HG03469 (cell line): Measurements from ENCODE around the gene SORL1.
"Not testable (repeated sequence)": the region's sequence is repeated elsewhere in the genome, so short reads cannot be mapped to it uniquely, and the experiment has no call there.

ENCODE experiments used
- ATAC-seq: cut with Tn5 transposase; IDR thresholded peaks from one replicate; pipeline ENCODE4 v1.9.1; 2021; ENCODE audit warnings: mild to moderate bottlenecking, moderate library complexity, moderate number of reproducible peaks; ENCODE audit not compliant: unreplicated experiment

SORL1 gene

GRCh38 chr11:121499405-121499804, 47.3 kb downstream of the SORL1 start:
- no peak for ATAC-seq

DNA sequence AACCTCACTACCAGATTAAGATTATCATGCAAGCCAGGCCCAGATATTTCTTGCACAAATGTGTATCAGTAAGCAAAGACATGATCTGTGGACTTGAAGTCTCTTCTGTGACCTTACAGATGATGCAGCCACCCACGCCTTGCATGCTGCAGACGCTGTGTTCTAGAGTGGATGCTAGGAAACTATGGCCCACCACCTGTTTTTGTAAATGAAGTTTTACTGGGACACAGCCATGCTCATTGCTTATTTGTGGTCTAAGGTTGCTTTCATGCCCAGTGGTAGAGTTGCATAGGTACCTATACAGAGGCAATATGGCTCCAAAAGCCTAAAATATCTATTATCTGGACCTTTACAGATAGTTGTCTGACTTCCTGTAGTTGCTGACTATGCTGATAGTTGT, 48.2 kb downstream of the SORL1 start:
- ATAC-seq, result no peak

DNA sequence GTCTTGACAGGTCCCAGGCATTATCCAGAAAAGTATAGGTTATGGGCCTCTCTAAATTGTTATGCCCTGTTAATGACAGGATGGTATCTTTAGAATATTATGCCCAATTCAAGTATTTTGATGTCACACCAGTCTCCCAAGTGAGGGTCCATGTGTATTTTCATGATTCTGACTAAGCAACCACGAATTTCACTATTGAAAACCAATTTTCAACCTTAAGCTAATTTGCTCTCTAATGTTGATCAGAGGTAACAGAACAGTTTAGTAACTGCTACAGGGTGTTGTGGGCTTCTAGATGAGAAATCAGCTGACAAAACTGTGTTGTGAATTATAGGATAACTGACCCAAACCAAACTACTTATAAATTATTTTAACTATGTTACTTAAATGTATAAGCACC, 48.6 kb downstream of the SORL1 start:
- ATAC-seq, result no peak

- ATAC-seq, result no peak
Observed at GRCh38 chr11:121503051-121503450, 50.9 kb downstream of the SORL1 start.

DNA sequence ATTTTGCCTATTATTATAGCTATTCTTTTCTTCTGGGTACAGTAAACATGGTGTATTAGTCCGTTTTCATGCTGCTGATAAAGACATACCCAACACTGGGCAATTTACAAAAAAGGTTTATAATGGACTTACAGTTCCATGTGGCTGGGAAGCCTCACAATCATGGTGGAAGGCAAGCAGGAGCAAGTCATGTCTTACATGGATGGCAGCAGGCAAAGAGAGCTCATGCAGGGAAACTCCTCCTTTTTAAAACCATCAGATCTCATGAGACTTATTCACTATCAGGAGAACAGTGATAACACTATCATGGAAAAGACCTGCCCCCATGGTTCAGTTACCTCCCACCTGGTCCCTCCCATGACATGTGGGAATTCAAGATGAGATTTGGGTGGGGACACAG, 54.1 kb downstream of the SORL1 start:
- ATAC-seq, result not testable (repeated sequence)

DNA sequence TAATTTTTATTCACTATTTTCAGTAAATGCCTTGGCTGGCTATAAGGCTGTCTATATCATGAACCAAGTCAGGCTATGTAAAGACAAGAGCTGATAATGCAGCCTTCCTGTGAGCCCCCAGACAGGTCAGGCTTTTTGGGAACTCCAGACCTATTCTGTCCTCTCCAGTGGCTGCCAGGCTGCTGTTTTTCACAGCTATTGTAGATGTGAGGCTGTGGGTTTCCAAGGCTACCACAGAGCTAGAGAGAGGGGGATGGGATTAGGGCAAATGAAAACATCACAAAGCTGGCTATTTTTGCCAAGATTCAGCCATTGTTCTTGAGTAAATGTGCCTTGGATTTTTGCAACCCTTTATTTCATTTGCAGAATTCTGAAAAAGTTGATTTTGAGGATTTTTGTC, 56.3 kb downstream of the SORL1 start:
- no peak for ATAC-seq

DNA sequence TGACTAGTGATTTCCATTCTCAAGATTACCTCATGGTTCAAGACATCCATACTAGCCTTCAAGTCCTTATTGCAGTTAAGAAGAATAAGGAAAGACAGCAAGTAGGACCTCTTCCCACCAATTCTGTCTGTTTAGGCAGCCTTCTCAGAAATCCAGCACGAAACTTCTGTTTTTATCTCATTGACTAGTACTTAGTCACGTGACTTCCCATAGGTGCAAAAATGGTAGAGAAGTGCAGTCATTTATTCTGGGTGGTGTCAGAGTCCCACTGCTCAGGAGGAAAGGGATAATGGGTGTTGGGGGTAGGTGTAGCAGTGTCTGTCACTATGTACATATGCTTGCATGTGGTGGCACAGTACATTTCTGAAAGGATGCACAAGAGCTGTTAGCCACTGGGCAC, 58.3 kb downstream of the SORL1 start:
- ATAC-seq, result no peak

GRCh38 chr11:121512468-121513465, 60.7 kb downstream of the SORL1 start:
- ATAC-seq, result no peak

DNA sequence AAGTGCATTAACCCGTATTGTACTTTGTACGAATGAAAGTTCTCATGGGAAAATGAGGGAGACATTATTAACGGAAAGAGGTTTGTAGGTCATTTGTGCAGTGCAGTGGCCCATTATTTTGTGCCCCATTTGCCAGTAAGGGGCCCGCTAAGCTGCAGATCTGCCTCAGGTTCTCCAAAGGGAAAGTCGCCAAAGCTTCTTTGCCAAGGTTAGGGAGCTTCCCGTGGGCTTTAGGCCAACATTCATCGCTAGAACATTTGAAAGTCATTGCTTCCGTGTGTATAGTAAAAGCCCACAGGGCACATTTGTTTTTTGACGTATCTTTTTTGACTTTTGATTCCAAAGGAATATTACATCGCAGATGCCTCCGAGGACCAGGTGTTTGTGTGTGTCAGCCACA, 61.7 kb downstream of the SORL1 start:
- ATAC-seq, result no peak

GRCh38 chr11:121514432-121515334, 62.6 kb downstream of the SORL1 start:
- ATAC-seq, result no peak

GRCh38 chr11:121515335-121515671, 63.2 kb downstream of the SORL1 start:
- ATAC-seq, result no peak

DNA sequence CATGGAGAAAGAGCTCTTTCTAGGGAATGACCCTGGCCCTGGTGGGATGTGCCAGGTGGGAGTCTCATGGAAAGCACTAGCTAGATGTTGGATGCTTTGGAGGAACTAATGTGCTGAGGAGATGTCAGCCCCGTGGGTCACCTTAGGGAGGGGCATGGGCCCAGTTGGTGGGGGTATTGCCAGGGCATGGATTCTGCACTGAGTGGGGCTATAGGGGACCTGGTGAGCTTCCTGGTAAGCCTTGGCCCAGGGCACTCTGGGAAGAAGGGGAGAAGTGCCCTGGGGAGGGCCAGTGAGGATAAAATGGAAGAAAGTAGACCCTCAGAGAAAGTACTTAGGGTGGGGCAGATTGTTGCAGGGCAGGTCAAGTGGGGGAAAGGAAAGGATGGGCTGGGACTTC, 65.9 kb downstream of the SORL1 start:
- ATAC-seq, result no peak

DNA sequence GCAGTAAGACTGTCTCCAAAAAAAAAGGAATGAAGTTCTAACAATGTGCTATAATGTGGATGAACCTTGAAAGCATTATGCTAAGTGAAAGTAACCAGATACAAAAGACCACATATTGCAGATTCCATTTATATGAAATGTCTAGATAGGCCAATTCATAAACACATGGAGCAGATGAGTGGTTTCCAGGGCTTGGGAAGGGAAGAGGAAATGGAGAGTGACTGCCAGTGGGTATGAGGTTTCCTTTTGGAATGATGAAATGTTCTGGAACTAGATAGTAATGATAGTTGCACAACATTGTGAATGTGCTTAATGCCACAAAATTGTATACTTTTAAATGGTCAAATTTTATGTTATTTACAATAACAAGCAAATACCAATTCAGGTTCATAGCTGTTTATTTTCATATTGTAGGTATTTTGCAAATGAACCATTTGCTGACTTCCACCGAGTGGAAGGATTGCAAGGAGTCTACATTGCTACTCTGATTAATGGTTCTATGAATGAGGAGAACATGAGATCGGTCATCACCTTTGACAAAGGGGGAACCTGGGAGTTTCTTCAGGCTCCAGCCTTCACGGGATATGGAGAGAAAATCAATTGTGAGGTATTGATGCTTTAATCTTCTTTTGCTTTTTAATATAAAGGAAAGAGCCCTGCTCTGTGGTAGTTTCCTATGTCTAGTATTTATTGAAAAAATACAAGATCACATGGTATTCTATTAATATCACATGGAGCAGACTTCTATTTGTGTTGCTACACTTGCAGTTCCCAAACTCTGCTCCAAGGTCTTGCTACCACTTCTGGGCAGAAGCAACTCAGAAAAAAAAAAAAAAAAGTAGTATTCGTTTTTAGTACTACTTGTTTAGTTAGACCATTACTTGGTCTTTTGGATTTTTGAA, 68.4 kb downstream of the SORL1 start:
- no peak for ATAC-seq

- ATAC-seq, result no peak
Observed at GRCh38 chr11:121521145-121522042, 69.3 kb downstream of the SORL1 start.

DNA sequence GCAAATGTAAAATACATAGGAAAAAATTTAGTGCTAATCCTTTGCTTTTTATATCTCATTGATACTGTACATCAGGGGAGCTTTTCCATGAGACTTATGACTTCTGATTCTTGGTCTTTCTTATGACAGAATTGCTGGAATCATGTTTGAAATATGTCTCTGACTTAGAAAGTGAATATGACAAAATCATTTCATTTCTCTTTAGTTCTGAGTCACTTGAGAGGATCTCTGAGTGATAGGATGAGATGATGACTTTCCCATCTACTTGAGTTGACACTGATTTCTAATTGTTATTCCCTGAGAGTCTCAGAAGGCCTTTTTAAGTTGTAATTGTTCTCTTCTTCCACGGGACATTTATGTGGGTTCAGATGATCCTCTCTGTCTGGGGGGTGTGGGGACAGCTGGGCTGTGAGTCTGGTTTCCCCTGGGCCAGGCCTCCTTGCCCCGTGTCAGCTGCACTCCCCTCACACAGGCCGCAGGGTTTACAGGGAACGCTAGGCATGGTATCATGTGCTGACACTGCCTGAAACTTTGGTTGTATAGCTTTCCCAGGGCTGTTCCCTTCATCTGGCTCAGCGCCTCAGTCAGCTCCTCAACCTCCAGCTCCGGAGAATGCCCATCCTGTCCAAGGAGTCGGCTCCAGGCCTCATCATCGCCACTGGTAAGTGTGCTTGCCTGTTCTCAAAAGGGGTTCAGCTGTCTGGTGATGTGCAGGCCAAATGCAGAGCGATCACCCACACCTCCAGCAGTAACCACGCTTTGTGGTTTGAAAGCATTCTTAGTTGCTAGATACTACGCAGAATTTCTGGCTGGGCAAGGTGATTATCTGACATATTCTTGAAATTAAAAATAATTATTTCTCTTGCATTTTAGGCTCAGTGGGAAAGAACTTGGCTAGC, 70.2 kb downstream of the SORL1 start:
- no peak for ATAC-seq

DNA sequence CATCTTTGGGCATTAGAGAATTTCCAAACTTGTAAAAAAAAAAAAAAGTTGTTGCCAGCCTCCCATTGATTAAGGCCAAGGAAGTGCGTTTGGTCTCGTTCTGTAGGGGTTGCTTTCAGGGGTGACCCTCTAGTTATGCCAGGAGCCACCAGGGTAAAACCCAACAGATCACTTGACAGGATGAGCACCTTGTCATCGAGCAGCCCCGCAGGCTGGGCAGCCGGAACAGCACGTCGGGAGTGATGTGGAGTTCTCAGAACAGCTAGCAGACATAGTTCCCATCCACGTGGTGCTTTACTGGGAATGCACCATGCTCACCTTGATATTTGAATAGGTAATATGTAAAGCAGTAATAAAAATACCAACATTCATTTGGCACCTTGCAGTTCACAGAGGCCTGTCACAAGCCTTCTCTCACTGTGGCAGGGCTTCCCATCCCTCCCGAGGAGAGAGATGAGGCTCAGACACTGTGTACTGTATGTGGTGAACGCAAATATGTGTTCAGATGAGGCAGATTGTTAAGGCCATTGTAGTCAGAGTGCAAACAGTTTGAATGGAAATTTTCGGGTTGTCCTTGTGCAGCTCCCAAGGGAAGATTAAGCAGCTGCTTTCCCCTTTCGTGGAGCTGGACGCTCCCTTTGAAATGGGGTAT, 71.6 kb downstream of the SORL1 start:
- ATAC-seq, result no peak

DNA sequence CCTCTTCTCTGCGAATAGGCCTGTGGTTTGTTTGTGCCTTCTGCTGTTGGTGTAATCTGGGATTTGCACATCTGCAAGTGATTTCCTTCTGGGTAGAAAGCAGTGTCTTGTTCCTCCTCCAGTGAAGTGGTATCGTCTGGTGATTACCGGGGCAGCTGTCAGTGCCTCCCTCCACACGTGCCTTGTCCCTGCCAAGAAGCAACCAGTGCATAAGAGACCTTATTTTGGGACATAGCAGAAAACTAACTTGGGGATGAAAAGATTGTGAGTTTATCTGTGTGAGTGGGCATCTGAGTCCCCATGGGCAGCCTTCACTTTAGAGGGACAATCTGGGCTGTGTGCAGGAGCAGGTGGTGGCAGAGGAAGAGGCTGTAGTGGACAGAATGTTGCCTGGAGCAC, 72.1 kb downstream of the SORL1 start:
- ATAC-seq, result no peak

DNA sequence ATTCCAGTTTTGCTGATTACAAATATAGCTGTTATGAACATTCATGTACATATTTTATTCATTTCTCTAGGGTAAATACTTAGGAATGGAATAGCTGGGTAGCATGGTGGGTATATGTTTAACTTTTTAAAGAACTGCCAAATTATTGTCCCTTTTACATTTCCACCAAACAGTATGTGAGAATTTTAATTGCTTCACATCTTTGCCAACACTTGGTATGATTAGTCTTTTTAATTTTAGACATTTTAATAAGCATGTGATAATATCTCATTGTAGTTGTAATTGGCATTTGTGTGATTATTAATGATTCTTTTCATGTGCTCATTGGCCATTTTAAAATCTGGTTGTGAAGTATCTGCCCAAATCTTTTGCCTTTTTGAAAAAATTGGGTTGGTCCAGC, 73.3 kb downstream of the SORL1 start:
- no peak for ATAC-seq
